Kidney epithelial cell (primary cell): ENCODE data around the gene PHLDA1. TPM values are rescaled to one million over a fixed set of nuclear protein-coding genes. Genes with fewer than 3 reads are reported as not detected.

Experiments
- DNase-seq: peaks from one replicate; pipeline ENCODE4 v3.0.0-alpha.2; 2010; ENCODE audit warnings: low read depth
- H3K27me3 ChIP-seq: 2 replicates; pipeline ENCODE4 v1.6.0; 2011; ENCODE audit warnings: low read length; ENCODE audit not compliant: control insufficient read depth, insufficient read depth
- H3K36me3 ChIP-seq: 2 replicates; pipeline ENCODE4 v1.5.1; 2011; ENCODE audit warnings: low read length; ENCODE audit not compliant: control insufficient read depth, insufficient read depth
- H3K4me3 ChIP-seq: 2 replicates; pipeline ENCODE4 v1.5.1; 2011; ENCODE audit warnings: low read depth, mild to moderate bottlenecking, control low read depth, low read length
- total RNA-seq: library from RNA; depleted of rRNA; stranded (reverse); fragments of >200 nt; gene quantifications from 2 replicates; pipeline ENCODE4 v1.2.3, GENCODE V29; 2015
- TF ChIP-seq, protein P1 (sequence below): IDR thresholded peaks from 2 replicates; pipeline ENCODE4 v1.5.1; 2011; ENCODE audit warnings: mild to moderate bottlenecking, moderate library complexity, low read length, control low read depth, inconsistent platforms; ENCODE audit not compliant: insufficient read depth, poor library complexity, severe bottlenecking

PHLDA1 gene
- total RNA-seq, 1 donor from 2014 or later, result 113 TPM

DNA sequence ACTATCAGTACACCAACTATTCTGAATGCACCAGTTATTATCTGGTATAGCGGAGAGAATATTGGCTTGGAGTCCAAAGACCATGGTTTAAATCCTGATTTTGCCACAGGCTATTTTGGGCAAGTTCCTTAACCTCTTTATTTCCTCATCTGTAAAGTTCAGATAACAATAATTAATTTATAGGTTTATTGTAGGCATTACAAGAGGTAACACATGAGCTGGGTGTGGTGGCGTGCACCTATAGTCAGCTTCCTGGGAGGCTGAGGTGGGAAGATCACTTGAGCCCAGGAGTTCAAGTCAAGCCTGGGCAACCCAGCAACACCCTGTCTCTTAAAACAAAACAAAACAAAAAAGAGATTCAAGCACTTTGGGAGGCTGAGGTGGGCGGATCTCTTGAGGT is 23.1 kb downstream of the PHLDA1 start:
- Histone ChIP-seq H3K27me3 (no peaks in the 10 kb centered on the region), H3K4me3 (no peak overlapping the region), H3K36me3 (no peaks in the 10 kb centered on the region)
- TF ChIP-seq, protein P1, sequence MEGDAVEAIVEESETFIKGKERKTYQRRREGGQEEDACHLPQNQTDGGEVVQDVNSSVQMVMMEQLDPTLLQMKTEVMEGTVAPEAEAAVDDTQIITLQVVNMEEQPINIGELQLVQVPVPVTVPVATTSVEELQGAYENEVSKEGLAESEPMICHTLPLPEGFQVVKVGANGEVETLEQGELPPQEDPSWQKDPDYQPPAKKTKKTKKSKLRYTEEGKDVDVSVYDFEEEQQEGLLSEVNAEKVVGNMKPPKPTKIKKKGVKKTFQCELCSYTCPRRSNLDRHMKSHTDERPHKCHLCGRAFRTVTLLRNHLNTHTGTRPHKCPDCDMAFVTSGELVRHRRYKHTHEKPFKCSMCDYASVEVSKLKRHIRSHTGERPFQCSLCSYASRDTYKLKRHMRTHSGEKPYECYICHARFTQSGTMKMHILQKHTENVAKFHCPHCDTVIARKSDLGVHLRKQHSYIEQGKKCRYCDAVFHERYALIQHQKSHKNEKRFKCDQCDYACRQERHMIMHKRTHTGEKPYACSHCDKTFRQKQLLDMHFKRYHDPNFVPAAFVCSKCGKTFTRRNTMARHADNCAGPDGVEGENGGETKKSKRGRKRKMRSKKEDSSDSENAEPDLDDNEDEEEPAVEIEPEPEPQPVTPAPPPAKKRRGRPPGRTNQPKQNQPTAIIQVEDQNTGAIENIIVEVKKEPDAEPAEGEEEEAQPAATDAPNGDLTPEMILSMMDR, result no peak
- DNase-seq, result no peak

DNA sequence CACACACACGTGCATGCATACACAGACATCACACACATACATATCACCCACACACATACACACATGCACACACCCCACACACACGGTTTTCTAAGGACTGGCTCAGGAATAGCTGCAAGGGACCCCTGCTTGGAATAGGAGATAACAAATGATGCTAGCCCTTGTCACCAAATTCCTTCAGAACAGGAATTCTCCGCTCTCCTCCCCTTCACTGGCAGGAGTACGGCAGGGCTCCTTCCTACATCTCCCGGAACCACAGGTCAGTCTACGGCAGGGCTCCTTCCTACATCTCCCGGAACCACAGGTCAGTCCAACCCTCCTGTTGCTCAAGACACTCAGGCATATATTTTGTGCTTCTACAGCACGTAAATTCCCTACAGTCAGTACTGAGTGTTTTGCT is 23.9 kb downstream of the PHLDA1 start:
- TF ChIP-seq, protein P1, result no peak
- DNase-seq, result no peak
- Histone ChIP-seq H3K36me3 (no peaks in the 10 kb centered on the region), H3K27me3 (no peaks in the 10 kb centered on the region), H3K4me3 (no peak overlapping the region)

DNA sequence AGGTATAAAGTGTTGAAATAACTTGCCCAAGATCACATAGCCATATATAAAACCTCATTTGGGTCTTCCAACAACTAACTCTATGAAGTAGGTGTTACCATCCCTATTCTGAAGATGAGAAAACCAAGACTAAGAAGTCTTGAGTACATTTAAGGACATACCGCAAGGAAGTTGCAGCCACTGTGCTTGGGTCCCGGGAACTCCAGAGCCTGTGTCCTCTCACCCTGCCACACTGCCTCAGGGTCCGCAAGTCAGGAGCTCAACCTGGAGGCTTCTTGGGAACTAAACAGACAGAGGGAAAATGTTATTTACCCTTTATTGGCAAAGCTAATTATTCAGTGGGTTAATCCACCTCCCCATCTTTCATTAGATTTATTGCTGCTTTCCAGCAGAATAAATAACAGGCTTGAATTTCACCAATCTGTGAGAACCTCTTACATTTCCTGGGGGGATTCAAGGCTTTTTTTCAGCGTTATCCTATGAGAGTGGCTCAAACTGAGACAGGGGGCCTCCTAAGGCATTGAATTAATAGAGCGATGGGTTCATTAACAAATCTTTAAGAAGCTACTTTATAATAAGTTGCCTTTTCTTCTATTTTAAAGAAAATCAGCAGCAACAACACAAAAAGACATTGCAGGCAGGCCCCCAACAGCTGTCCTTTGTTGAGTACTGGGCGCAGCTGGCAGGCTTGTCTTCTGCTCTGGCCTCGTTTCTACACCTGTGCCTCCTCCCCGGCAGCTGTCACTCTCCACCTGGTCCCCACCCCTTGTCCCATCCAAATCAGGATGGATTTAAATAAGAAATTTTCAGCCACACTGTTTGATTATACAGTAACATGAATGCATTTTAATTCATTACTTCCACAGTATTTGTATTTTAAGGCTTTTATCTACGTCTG is 25.3 kb downstream of the PHLDA1 start:
- TF ChIP-seq, protein P1, result no peak

DNA sequence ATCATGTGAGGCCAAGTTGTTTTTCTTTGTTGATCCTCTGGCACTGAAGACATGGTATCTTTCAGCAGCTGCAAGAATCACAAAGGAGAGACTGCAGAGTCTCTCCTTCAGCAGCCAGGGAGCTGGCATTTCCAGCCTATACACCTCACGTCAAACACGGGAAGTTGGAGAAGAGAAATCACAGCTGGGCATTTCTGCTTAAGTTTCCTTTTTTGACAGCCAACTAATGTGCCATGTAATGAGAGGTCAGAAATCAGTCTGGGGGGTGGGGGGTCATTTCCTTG is 28.3 kb downstream of the PHLDA1 start:
- no peak overlapping the region for H3K4me3 ChIP-seq
- TF ChIP-seq, protein P1, result no peak
- DNase-seq, result no peak
- H3K36me3 ChIP-seq, result no peaks in the 10 kb centered on the region
- no peaks in the 10 kb centered on the region for H3K27me3 ChIP-seq

More for the DNA sequence above, 25.3 kb downstream of the PHLDA1 start:
- no peaks in the 10 kb centered on the region for H3K36me3 ChIP-seq
- no peak for DNase-seq
- no peaks in the 10 kb centered on the region for H3K27me3 ChIP-seq
- no peak overlapping the region for H3K4me3 ChIP-seq

DNA sequence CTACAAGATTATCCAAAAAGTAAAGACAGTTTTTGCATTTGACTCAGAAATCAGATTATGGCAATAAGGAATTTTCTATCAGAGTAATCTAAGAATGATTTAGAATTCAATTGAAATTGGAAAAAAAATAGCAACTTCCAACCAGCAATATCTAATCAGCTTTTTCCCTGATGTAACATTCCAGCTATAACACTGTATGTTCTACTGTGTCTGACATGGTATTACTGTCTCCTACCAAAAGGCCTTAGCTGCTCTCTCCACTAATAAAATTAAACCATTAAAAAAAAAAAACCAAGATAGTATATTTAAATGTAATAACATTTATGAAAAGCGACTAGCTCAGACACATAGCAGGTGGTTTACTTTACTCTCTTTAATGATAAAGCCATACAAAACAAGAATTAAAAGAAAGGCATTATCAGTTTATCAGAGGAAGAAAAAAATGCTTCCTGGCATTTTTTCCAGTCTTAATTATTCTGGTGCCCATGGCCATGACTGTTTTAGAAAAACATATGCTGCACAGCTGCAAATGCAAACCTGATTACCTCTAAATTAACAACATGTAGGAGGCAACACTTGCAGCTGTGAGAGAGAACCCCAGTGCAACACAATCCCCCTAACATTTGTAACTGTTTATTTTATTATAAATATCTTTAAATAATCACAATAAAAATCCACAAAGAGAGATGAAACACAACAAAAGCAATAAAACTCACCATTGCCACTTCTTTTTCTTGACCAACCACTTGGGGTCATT is 28.8 kb downstream of the PHLDA1 start:
- TF ChIP-seq, protein P1, result no peak
- no peak overlapping the region for H3K4me3 ChIP-seq
- H3K27me3 ChIP-seq, result no peaks in the 10 kb centered on the region
- DNase-seq, result no peak
- H3K36me3 ChIP-seq, result no peaks in the 10 kb centered on the region
